SU-DHL-6 (cell line): ENCODE data around the gene RPS6KL1.

ENCODE experiments used
- H2AFZ ChIP-seq: fragments of 200-600 bp; sonication (generic); 2 replicates; pipeline ENCODE4 v1.6.1; 2014; ENCODE audit warnings: low read depth, mild to moderate bottlenecking, moderate library complexity, mixed read lengths, antibody characterized with exemption, low read length; ENCODE audit not compliant: severe bottlenecking
- H3F3A ChIP-seq: fragments of 200-600 bp; shearing (Covaris generic); 2 replicates; pipeline ENCODE4 v1.6.0; 2016; ENCODE audit warnings: antibody characterized with exemption, mild to moderate bottlenecking; ENCODE audit not compliant: insufficient read depth
- H3K27ac ChIP-seq: fragments of 200-600 bp; sonication (generic); 2 replicates; pipeline ENCODE4 v1.5.1; 2016; ENCODE audit warnings: low read depth, mild to moderate bottlenecking, low read length, moderate library complexity, mixed read lengths
- H3K27me3 ChIP-seq: fragments of 200-600 bp; sonication (generic), shearing (Covaris generic); 2 replicates; pipeline ENCODE4 v1.6.0; 2014; ENCODE audit warnings: mild to moderate bottlenecking, low read length
- H3K36me3 ChIP-seq: fragments of 200-600 bp; sonication (generic); 2 replicates; pipeline ENCODE4 v1.6.1; 2014; ENCODE audit warnings: mild to moderate bottlenecking, low read length, mixed read lengths
- H3K4me2 ChIP-seq: fragments of 300-600, 200-600 bp; shearing (Covaris generic), sonication (generic); 2 replicates; pipeline ENCODE4 v1.6.0; 2014; ENCODE audit warnings: low read length, low read depth, mild to moderate bottlenecking; ENCODE audit not compliant: poor library complexity, severe bottlenecking
- H3K4me3 ChIP-seq: fragments of 200-600 bp; sonication (generic); 2 replicates; pipeline ENCODE4 v1.5.1; 2014; ENCODE audit warnings: antibody characterized with exemption, low read length, mild to moderate bottlenecking, mixed read lengths; ENCODE audit not compliant: insufficient read depth, poor library complexity, severe bottlenecking
- H3K79me2 ChIP-seq: fragments of 200-600 bp; sonication (generic); 2 replicates; pipeline ENCODE4 v1.6.1; 2014; ENCODE audit warnings: mild to moderate bottlenecking, low read length, moderate library complexity; ENCODE audit not compliant: insufficient read depth
- H3K9ac ChIP-seq: fragments of 200-600 bp; sonication (generic); 2 replicates; pipeline ENCODE4 v1.7.0; 2014; ENCODE audit warnings: mild to moderate bottlenecking, low read length
- H3K9me2 ChIP-seq: fragments of 200-600 bp; sonication (generic); replicated peaks from 2 replicates; pipeline ENCODE4 v1.6.1; 2014; ENCODE audit warnings: low read length; ENCODE audit not compliant: insufficient read depth
- H3K9me3 ChIP-seq: fragments of 200-600 bp; sonication (generic); 2 replicates; pipeline ENCODE4 v1.6.1; 2014; ENCODE audit warnings: low read length, mixed read lengths; ENCODE audit not compliant: insufficient read depth
- H4K20me1 ChIP-seq: fragments of 200-600 bp; sonication (generic); 2 replicates; pipeline ENCODE4 v1.6.1; 2014; ENCODE audit warnings: low read depth, mild to moderate bottlenecking, antibody characterized with exemption, low read length, moderate library complexity, mixed read lengths
- EZH2phosphoT487 ChIP-seq: fragments of 200-600 bp; sonication (generic), shearing (Covaris generic); conservative IDR thresholded peaks from 2 replicates; pipeline ENCODE4 v1.6.1; 2018; ENCODE audit warnings: mild to moderate bottlenecking, antibody characterized with exemption, low read length, moderate library complexity, mixed read lengths
- TF ChIP-seq, protein P1 (sequence below): fragments of 200-600 bp; sonication (generic); IDR thresholded peaks from one replicate; pipeline ENCODE4 v1.5.1; 2017; ENCODE audit warnings: antibody characterized with exemption, mild to moderate bottlenecking, low read length, moderate library complexity; ENCODE audit not compliant: insufficient read depth, poor library complexity, severe bottlenecking

RPS6KL1 gene

GRCh38 chr14:74866708-74867389 lies 56.2 kb downstream of the RPS6KL1 start:
- Histone ChIP-seq H3K4me3 (no peak overlapping the region), H3K9me2 (no peaks in the 10 kb centered on the region), H3F3A (no peaks in the 10 kb centered on the region), H3K9ac (no peak overlapping the region), H3K36me3 (no peaks in the 10 kb centered on the region), H4K20me1 (no peaks in the 10 kb centered on the region), H3K4me2 (no peak overlapping the region), H3K79me2 (no peaks in the 10 kb centered on the region), H2AFZ (no peak overlapping the region), H3K27ac (no peak overlapping the region), H3K9me3 (no peaks in the 10 kb centered on the region), H3K27me3 (no peaks in the 10 kb centered on the region)
- TF ChIP-seq, protein P1, sequence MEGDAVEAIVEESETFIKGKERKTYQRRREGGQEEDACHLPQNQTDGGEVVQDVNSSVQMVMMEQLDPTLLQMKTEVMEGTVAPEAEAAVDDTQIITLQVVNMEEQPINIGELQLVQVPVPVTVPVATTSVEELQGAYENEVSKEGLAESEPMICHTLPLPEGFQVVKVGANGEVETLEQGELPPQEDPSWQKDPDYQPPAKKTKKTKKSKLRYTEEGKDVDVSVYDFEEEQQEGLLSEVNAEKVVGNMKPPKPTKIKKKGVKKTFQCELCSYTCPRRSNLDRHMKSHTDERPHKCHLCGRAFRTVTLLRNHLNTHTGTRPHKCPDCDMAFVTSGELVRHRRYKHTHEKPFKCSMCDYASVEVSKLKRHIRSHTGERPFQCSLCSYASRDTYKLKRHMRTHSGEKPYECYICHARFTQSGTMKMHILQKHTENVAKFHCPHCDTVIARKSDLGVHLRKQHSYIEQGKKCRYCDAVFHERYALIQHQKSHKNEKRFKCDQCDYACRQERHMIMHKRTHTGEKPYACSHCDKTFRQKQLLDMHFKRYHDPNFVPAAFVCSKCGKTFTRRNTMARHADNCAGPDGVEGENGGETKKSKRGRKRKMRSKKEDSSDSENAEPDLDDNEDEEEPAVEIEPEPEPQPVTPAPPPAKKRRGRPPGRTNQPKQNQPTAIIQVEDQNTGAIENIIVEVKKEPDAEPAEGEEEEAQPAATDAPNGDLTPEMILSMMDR, result no peak
- no peak for TF ChIP-seq EZH2phosphoT487

DNA sequence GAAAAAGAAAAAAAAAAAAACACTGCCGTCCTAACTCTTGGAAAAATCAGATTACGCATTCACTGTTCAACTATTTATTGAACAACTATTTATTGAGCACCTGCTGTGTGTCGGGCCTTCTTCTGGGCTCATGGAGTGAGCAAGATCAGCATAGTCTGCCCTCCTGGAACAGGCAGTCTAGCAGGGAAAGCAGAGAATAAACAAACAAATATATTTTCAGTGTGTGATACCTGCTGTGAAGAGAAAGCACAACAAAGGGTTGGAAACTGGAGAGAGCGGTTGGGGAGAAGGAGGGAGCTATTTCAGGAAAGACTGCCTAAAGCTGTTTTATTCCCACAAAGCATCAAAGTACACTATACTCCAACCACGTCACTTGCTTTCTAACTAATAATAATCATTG lies 57.9 kb downstream of the RPS6KL1 start:
- Histone ChIP-seq H3K9ac (no peak overlapping the region), H3K4me2 (no peak overlapping the region), H3K27me3 (no peaks in the 10 kb centered on the region), H3K4me3 (no peak overlapping the region), H3K9me3 (no peaks in the 10 kb centered on the region), H2AFZ (no peak overlapping the region), H3K79me2 (no peaks in the 10 kb centered on the region), H3K36me3 (no peaks in the 10 kb centered on the region), H3K9me2 (no peaks in the 10 kb centered on the region), H4K20me1 (no peaks in the 10 kb centered on the region), H3F3A (no peaks in the 10 kb centered on the region), H3K27ac (no peak overlapping the region)
- no peak for TF ChIP-seq EZH2phosphoT487
- TF ChIP-seq, protein P1, result no peak

GRCh38 chr14:74864198-74864597 lies 58.9 kb downstream of the RPS6KL1 start:
- Histone ChIP-seq H3F3A (no peaks in the 10 kb centered on the region), H2AFZ (no peak overlapping the region), H3K27me3 (no peaks in the 10 kb centered on the region), H3K27ac (no peak overlapping the region), H3K4me2 (no peak overlapping the region), H3K9me2 (no peaks in the 10 kb centered on the region), H3K9ac (no peak overlapping the region), H3K9me3 (no peaks in the 10 kb centered on the region), H3K79me2 (no peaks in the 10 kb centered on the region), H3K4me3 (no peak overlapping the region), H3K36me3 (no peaks in the 10 kb centered on the region), H4K20me1 (no peaks in the 10 kb centered on the region)
- TF ChIP-seq, protein P1, result no peak
- TF ChIP-seq EZH2phosphoT487, result no peak
